Right atrium auricular region (tissue), 2 donors: ENCODE results near the gene PRPF19. TPM values are rescaled to one million over a fixed set of nuclear protein-coding genes. Genes with fewer than 3 reads are reported as not detected.

Source experiments
- DNase-seq: peaks from one replicate; pipeline ENCODE4 v3.0.0-alpha.2; 2019; ENCODE audit warnings: low spot score
- H3K27ac ChIP-seq, 2 donors: fragments of 200-600 bp; sonication (generic); 1 replicate in 1 of 2; 2 replicates in 1 of 2; pipeline ENCODE4 v1.5.1; 2016 to 2019
- H3K27me3 ChIP-seq, 2 donors: fragments of 200-600 bp; sonication (generic); one replicate each; pipeline versions ENCODE4 v1.5.1 to v1.6.0; 2017 to 2019
- H3K36me3 ChIP-seq: fragments of 200-600 bp; sonication (generic); one replicate; pipeline ENCODE4 v1.5.1; 2016
- H3K4me1 ChIP-seq, 2 donors: fragments of 200-600 bp; sonication (generic); one replicate each; pipeline versions ENCODE4 v1.5.1 to v1.6.0; 2017 to 2019
- H3K4me3 ChIP-seq, 2 donors: fragments of 200-600 bp; sonication (generic); 1 replicate in 1 of 2; 2 replicates in 1 of 2; pipeline ENCODE4 v1.5.1; 2017 to 2019; ENCODE audit warnings: mild to moderate bottlenecking in 1 of 2, moderate library complexity in 1 of 2
- H3K9me3 ChIP-seq, 2 donors: fragments of 200-600 bp; sonication (generic); one replicate each; pipeline ENCODE4 v1.5.1; 2019
- CTCF ChIP-seq, 2 donors: fragments of 200-600 bp; sonication (generic); IDR thresholded peaks; one replicate each; pipeline ENCODE4 v1.5.1; 2019; ENCODE audit warnings: antibody characterized with exemption in 2 of 2
- total RNA-seq, 2 donors: library from RNA; depleted of rRNA; stranded (reverse); fragments of >200 nt; gene quantifications; one replicate each; pipeline ENCODE4 v1.1.0, GENCODE V29; 2016

PRPF19 gene
- total RNA-seq, 2 donors from 2014 or later: 20.3 to 46.2 TPM

- Histone ChIP-seq H3K27me3 (no peaks in the 10 kb centered on the region), H3K4me1 (no peaks in the 10 kb centered on the region), H3K36me3 (no peaks in the 10 kb centered on the region), H3K4me3 (no peak overlapping the region), H3K9me3 (no peaks in the 10 kb centered on the region), H3K27ac (no peak overlapping the region)
- TF ChIP-seq CTCF (IDR thresholded peaks at IDR 0.05): no peak
- no peak for DNase-seq
Observed at GRCh38 chr11:60864856-60865513, 41.4 kb downstream of the PRPF19 start.

DNA sequence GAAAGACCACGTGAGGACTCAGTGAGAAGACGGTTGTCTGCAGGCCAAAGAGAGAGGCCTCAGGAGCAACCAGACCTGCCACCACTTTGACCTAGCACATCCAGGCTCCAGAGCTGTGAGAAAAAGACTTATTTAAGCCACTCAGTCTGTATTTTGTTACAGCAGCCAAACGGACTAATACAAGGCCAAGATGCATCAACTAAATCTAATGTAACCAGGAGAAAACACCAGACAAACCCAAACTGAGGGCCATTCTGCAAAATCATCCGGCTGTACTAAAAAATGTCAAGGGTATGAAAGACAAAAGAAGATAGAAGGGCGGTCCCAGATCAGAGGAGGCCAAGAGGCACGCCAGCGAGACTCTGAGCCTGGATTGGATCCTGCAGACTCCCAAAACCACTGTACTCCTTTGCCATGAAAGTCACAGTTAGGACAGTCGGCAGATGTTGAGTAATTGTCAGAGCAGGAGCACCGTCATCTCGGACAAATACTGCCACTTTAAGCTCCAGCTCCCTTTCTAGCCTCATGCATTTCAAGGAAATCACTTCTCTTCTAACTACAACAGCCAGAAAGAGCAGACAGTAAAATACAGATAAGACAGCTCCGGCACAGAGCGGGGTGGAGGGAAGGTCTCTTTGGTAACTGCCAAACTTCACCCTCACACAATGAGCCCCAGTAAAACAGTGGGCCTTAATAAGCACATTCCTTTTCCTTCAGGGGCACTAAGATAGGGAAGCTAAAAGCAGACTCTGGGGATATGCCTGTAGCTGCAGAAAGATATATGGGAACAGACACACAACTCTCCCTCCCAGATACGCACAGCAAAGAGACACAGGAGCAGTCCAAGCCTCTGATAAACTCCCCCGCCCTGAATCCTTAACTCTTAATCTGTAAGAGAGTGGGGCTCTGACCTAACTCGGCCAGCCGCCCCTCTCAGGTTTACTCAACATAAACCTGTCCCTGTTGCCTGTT lies 42.5 kb downstream of the PRPF19 start:
- no peaks in the 10 kb centered on the region for H3K36me3 ChIP-seq
- H3K4me1 ChIP-seq: no peaks in the 10 kb centered on the region
- H3K27me3 ChIP-seq: no peaks in the 10 kb centered on the region
- H3K9me3 ChIP-seq: no peaks in the 10 kb centered on the region
- TF ChIP-seq CTCF (IDR thresholded peaks at IDR 0.05): no peak
- no peak overlapping the region for H3K27ac ChIP-seq
- H3K4me3 ChIP-seq: no peak overlapping the region
- no peak for DNase-seq

GRCh38 chr11:60862171-60862570 lies 44.2 kb downstream of the PRPF19 start:
- DNase-seq: no peak
- Histone ChIP-seq H3K36me3 (no peaks in the 10 kb centered on the region), H3K4me3 (no peak overlapping the region), H3K9me3 (no peaks in the 10 kb centered on the region), H3K27ac (no peak overlapping the region), H3K4me1 (no peaks in the 10 kb centered on the region), H3K27me3 (no peaks in the 10 kb centered on the region)
- TF ChIP-seq CTCF (IDR thresholded peaks at IDR 0.05): no peak

DNA sequence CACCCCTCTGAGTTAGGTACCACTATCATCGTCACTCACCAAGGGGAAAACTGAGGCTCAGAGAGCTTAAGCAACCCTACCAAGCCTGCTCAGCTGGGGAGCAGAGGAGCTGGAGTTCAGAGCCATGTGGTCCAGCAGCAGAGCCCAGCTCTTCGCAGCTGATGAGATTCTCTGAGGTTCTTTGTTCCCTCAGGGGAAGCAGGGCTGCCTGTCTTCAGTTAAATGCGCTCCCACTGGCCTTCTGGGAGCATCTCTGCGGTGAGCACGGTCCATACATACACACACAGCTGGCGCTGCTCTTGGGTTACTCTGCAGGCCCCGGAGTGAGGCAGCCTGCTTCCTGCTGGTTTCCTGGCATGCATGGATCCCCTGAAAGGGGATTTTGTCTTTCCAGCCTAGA lies 45.4 kb downstream of the PRPF19 start:
- H3K4me3 ChIP-seq: no peak overlapping the region
- H3K4me1 ChIP-seq: no peaks in the 10 kb centered on the region
- no peak for TF ChIP-seq CTCF (IDR thresholded peaks at IDR 0.05)
- no peaks in the 10 kb centered on the region for H3K9me3 ChIP-seq
- H3K36me3 ChIP-seq: no peaks in the 10 kb centered on the region
- no peak overlapping the region for H3K27ac ChIP-seq
- no peaks in the 10 kb centered on the region for H3K27me3 ChIP-seq
- DNase-seq: no peak

DNA sequence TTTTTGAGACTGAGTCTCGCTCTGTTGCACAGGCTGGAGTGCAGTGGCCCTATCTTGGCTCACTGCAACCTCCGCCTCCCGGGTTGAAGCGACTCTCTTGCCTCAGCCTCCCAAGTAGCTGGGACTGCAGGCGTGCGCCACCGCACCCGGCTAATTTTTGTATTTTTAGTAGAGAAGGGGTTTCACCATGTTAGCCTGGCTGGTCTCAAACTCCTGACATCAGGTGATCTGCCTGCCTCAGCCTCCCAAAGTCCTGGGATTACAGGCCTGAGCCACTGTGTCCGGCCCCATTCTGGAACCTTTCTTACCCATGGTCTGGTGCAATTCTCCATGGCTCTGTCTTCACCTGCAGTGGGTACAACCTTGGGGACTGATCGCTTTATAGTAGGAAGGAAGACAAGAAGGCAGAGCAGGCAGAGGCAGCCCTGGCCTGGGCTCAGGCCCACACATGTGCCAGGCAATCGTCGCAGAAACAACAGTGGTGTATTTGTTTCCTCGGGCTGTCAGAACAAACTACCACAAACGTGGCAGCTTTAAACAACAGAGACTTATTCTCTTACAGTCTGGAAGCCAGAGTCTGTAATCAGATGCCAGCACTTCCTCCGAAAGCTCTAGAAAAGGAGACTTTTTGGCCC lies 46.7 kb downstream of the PRPF19 start:
- TF ChIP-seq CTCF (IDR thresholded peaks at IDR 0.05): no peak
- Histone ChIP-seq H3K4me1 (no peaks in the 10 kb centered on the region), H3K36me3 (no peaks in the 10 kb centered on the region), H3K9me3 (no peaks in the 10 kb centered on the region), H3K4me3 (no peak overlapping the region), H3K27me3 (no peaks in the 10 kb centered on the region), H3K27ac (no peak overlapping the region)
- no peak for DNase-seq
